NCI-H2227 (cell line): ENCODE data around the gene TRIOBP.

ENCODE experiments used
- DNase-seq: peaks from one replicate; lab custom pipeline; 2025; ENCODE audit not compliant: unreplicated experiment; lab: John Stamatoyannopoulos, UW

The TRIOBP gene

DNA sequence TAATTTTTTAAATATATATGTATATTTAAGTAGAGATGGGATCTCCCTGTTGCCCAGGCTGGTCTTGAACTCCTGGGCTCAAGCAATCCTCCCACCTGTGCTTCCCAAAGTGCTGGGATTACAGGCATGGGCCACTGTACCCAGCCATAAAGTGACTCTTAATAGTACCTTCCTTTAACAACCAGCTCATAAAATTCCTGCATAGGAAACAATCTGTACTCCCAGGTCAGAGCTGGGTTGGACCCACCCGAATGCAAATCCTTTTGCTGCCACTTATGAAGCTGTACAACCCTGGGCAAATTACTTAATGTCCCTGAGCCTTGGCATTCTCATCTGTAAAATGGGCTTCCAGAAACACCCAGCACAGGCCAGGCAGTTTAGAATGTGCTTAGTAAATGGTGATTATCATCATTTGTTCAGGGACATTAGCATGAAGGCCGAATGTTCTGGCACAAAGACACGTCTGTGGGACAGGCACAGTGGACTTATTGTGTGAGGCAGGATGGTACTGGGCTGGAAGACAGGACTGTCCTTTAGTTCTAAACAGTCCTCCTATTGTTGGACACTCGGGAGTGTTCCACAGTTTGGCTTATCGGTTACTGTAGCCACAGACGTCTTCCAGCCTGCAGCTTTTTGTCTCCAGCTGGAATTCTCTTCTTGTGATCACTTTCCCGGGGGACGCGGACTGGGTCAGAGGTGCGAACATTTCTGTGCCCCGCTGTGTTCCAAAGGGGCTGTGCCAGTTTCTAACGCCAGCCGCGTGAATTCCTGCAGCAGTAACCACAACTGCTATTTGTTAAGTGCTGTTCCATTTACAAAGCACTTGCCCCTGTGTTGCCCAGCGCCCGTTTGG lies 32.4 kb upstream of the TRIOBP start:
- no peak for DNase-seq

DNA sequence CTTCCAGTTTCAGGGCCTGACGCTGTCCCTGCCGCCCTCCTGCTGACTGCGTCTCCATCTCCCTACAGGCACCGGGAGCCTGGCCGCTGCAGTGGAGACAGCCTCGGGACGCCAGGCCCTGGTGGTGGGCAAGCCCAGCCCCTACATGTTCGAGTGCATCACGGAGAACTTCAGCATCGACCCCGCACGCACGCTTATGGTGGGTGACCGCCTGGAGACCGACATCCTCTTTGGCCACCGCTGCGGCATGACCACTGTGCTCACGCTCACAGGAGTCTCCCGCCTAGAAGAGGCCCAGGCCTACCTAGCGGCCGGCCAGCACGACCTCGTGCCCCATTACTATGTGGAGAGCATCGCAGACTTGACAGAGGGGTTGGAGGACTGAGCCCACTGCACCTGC lies 31.4 kb upstream of the TRIOBP start:
- DNase-seq, result no peak

DNA sequence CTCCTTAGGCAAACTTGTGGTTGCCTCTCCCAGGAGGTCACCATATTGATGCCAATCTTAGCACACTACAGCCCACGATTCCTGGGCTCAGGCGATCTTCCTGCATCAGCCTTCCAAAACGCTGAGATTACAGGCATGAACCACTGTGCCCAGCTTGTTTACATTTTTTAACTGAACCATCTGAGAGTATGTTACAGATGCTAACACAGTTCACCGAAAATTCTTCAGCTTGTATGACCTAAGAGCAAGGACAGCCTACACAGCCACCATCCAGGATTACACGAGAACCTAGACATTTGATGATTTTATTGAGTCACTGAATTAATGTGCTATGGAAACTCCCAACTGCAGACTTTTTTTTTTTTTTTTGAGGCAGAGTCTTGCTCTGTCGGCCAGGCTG lies 27.3 kb upstream of the TRIOBP start:
- DNase-seq, result no peak

DNA sequence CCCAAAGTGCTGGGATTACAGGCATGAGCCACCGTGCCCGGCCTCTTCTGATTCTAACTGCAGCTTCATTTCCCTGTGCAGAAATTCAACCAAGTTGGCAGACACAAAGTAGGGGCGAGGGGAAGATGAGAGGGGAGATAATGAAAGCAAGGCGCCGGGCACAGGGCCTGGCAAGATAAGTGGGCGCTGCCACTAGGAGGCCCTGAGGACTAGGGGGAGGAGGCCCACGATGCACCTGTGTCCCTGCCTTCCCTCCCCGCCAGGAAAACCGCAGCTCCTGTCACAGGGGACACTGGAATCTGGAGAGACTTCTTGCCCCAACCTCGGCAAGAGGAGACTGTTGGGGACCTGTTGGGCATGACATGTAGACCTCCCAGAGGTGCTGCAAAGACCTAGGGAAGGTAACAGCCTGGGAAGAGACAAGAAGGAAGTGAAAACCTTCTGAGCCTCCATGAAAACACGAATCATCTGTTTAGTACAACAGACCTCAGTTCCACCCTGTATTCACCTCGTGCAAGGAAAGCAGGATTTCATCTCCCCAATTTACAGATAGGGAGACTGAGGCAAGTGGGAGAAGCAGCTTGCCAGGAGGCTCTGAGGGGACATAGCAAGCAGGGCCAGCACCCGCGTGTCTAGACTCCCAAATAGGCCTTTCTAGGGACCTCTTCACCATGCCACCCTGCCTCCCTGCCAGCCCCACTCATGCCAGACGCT lies 24.5 kb upstream of the TRIOBP start:
- no peak for DNase-seq

DNA sequence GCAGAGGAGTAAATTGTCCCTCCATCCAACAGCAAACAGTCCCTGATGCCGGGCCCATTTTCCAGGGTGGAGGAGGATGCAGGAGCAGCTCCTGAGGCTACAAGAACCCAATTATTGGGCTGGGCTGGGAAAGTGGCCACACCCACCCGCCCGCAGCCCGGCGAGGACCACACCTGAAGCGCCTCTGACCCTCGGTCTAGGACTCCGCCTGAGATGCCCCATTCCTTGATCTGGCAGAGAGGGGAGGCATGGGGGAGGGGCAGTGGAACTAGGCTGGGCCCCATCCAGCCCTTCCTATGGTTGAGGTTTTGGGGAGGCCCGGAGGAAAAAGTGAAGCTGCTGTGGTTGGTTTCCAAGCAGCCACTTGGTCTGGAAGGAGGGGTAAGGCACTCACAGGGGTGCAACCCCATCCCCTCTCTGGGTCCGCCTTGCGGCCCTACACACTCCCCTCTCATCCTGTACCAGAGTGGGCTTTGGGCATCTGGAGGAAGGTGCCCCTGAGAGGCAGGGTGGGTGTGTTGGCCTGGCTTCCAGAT lies 23.9 kb upstream of the TRIOBP start:
- no peak for DNase-seq

DNA sequence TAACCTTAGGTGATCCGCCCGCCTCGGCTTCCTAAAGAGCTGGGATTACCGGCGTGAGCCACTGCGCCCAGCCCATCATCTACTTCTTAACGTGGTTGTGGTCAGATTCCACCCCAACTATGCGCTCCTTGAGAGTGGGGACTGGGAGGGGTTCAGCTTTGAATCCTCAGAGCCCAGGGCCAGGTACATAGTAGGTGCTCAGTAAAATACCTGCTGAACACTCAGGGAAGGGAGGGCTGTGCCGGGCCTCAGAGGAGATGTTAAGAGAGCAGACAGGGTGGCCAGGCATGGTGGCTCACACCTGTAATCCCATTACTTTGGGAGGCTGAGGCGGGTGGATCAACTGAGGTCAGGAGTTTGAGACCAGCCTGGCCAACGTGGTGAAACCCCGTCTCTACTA lies 22.6 kb upstream of the TRIOBP start:
- no peak for DNase-seq

DNA sequence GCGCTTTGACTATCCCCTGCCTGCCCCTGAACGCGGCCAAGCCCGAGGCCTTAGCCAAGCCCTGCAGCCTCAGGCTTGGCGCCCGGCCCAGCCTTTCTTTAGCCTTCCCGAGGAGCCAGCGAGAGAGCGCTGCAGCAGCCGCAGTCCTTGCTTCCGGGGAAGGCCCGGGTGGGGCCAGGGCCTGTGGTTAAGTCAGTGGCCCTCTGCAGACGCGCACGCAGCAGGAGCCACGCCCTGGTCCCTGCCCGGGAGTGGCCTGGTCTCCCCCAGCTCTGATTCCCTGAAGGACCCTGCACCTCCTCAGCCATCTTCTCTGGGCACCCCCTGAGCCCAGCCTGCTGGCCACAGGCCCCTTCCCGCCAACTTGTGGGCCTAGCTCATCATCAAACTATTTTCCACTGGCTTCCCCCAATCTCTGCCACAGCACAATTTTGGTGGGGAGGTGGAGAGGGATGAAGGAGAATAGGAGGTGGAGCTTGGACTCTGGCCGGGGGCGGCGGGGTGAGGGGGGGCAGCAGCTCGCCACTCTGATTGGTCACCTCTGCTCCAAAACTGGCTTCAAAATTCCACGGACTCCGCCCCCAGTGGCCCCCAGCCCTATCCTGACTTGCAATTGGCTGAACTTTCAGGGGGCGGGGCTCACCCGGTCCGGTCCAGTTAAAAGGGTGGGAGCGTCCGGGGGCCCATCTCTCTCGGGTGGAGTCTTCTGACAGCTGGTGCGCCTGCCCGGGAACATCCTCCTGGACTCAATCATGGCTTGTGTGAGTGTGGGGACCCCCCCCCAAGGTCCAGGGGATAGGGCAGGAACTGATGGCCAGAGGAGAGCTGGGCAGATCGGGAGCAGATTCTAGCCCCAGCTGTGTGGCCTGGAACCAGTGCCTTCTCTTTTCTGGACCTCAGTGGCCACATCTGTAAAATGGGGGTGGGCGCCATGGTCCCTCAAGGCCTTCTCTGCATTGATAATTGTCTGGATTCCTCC lies 21.6 kb upstream of the TRIOBP start, which contains the start of gene LGALS1:
Gene LGALS1, plus strand, starts transcription at position 686 of the 979 bp plus-strand sequence. Its CDS starts 67 bp downstream, at position 753.
- DNase-seq, result peak; percentile 47

DNA sequence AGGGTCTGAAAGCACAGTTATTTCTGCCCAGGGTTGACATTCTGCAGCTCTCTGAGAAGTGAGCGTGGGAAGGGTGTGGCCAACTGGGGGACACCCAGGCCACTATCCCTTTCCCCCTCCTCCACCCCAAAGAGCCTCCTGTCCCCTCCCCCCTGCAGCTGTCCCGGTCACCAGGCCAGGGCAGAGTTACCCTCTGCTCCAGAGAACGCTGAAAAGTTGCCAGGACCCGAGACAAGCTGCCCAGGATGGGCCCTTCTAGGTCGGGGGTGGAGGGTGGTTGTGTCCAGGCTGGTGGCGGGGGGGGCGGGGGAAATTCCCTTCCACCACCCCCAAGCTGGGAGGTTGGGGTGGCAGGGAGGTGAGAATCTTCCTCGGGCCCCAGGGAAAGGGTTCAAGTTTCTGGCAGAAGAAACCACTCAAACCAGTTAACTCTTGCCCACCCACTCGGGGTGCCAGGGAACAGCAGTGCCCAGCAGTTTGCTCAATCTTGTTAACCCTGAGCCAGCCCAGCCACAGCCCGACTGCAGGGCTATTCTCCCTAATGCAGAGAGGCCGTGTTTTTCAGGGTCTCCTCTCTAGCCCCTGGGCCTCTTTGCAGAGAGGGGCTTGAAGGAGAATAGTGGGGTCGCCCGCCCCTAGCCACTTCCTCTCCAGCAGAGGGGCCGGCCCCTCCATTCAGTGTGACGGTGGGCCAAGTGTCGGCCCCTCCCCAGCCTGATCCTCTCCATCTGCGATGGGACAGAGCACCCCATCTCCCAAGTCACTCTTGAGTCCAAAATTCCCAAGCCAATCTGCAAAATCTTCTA lies 20.7 kb upstream of the TRIOBP start:
- no peak for DNase-seq

DNA sequence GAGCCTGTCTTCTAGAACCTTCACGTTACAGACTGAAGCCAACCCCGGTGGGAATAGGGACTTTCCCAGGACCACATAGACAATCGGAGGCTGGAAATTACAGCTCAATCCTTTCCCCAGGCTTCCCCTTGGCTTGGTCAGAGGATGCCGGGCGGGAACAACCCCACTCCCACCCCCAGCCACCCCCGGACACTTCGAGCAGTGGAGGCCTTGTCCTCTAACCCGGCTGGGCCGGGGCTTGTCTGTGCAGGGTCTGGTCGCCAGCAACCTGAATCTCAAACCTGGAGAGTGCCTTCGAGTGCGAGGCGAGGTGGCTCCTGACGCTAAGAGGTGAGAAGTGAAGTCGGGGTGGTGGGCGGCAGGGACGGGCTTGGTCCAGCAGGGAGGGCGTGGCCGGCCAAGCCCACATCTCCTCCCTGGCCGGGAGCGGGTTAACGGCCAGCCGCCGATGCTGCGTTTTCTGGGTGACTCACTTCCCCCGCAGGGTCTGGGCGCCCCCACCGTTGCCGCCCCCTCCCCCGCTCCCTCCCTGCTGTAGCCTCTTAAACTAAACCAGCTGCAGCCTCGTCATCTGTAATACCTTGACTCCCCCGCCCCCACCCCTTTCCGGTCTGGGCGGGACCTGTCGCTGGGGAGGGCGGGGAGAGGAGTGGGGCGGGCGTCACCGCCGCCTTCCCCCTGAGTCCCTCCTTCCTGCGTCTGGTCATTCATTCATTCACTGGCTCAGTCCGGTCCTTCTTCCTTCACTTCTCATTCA lies 19.9 kb upstream of the TRIOBP start:
- DNase-seq, result peak; percentile 85

DNA sequence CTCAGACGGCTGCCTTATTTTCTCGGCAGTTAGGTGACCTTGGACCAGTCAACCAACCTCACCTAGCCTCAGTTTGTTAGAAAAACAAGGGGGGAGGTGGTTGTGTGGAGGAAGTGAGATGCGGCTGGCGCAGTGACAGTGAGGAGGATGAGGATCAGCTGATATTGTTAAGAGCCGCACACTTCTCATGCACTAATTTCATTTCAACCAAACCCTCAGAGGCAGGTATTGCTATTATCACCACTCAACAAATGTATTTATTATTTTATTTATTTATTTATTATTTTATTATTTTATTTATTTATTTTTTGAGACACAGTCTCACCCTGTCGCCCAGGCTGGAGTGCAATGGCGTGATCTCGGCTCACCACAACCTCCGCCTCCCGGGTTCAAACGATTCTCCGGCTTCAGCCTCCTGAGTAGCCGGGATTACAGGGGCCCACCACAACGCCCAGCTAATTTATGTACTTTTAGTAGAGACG lies 19.3 kb upstream of the TRIOBP start:
- DNase-seq, result no peak

DNA sequence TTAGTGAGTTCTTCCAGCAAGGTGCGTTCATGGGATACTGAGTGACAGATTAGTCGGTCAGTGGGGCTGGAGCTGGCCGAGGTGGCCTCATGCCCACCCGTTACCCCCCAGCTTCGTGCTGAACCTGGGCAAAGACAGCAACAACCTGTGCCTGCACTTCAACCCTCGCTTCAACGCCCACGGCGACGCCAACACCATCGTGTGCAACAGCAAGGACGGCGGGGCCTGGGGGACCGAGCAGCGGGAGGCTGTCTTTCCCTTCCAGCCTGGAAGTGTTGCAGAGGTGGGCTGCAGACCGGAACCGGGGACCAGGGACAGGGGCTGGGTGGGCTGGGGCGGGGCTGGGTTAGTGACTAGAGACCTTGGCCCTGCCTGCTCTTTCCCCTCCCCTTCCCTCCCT lies 18.5 kb upstream of the TRIOBP start:
- no peak for DNase-seq

DNA sequence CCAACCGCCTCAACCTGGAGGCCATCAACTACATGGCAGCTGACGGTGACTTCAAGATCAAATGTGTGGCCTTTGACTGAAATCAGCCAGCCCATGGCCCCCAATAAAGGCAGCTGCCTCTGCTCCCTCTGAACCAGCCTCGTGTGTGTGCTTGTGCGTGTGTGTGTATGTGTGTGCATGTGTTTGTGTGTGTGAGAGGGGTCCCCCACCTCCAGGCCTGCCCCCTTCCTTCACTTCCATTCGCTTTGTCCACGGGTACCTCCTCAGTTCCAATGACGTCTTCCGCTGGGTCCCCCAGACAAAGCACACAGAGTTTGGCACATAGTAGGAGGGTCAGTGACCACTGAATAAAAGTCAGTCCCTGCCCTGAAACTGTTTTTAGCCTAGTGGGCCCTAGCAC lies 17.2 kb upstream of the TRIOBP start:
- no peak for DNase-seq

DNA sequence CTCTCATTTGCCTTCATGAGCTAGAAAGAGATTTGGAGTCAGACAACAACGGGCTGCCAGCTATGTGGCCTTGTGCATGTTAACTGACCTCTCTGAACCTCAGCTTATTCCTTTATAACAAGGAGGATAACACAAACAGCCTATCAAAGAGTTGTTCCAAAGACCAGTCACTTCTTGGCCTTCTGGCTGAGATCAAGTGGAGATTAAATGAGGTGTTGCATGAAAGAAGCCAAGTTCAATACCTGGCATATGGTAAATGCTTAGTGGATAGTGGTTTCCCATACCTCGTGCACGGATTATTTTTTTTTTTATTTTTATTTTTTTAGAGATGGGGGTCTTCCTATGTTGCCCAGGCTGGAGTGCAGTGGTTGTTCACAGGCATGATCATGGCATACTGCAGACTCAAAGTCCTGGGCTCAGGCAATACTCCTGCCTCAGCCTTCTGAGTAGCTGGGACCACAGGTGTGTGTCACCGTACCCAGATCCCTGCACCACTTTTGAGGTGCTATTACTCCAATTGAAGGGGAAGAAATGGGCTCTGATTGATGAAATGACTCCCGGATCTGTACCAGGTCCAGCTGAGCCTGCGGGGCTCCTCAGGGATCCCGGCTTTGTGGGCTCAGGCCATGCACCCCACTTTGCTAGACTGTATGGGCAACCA lies 16.5 kb upstream of the TRIOBP start:
- DNase-seq, result no peak

DNA sequence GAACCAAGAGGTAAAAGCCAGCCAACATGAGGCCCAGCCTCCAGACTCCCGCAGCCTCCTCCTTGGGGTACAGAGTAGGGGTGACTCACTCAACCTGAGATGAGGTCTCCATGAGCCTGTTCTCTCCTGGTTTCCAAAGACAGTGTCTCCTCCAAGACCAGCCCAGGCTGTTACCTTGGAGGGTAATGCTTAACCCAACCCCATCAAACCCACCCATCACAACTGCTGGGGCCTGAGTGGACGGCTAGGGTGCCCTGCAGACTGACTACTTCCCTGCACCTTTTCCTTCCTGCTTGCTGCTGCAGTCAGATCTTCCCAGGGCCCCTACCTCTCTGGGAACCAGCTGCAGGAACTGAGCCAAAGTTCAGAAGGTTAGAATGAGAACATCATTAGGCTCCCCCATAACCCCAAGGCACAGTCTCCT lies 15.8 kb upstream of the TRIOBP start:
- no peak for DNase-seq

DNA sequence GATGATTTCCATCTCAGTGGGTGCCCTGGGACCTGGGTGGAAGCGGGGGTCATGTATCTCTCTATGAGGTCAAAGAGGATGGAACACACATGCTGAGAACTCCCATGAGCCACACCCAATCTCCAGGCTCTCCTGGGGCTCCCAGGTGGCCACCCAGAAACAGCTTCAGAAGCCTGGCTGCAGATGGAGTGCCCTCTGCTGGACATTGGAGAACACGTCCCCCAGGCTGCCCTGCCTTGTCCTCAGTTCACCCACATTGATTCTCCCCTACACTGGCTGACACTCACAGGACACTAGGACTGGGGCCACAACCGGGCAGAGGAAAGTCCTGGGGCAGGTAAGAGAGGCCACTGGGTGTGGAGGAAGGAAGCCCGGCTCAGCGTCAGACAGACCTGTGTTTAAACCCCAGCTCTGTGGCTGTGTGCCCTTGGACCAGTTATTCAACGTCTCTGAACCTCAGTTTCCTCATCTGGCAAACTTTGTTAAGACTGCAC lies 15.2 kb upstream of the TRIOBP start:
- DNase-seq, result peak; percentile 26

DNA sequence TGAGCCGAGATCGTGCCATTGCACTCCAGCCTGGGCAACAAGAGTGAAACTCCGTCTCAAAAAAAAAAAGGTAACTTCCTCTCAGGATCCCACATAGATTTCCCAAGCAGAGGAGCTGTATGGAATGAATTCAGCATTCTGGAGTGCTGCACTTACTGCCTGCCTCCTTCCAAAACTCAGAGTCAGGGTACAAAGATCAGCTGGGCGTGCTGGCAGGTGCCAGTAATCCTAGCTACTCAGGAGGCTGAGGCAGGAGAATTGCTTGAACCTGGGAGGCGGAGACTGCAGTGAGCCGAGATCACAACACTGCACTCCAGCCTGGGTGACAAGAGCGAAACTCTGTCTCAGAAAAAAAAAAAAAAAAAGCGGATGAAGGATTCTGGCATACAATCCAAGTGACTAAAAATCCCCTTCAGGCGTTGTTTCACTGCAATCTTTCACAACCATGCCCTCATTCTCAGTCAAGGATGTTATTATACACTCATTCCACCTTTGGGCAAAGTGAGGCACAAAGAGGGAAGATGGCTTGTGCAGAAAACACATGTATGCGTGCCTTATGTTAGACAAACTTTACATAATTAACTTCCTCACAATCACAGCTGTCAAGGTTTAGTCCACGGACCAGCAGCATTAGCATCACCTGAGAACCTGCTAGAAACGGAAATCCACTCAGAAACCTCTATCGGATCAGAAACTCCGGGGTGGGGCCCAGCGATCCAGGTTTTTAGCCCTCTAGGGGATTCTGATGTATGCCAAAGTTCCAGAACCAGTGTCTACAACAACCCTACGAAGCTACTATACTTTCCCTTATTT lies 11.8 kb upstream of the TRIOBP start:
- no peak for DNase-seq
